Lower leg skin (tissue), 4 donors: ENCODE results near the gene KIF3B. TPM values are rescaled to one million over a fixed set of nuclear protein-coding genes. Genes with fewer than 3 reads are reported as not detected.
A peak's percentile ranks its signal among the peaks of the same experiment; 100 is the strongest.

Source experiments
- DNase-seq, 2 donors: peaks; one replicate each; pipeline ENCODE4 v3.0.0-alpha.2; 2019; ENCODE audit warnings: low spot score in 2 of 2
- H3K4me3 ChIP-seq: fragments of 200-600 bp; sonication (generic); 2 replicates; pipeline ENCODE4 v1.5.1; 2017; ENCODE audit warnings: mild to moderate bottlenecking, low read depth; ENCODE audit not compliant: poor library complexity, severe bottlenecking
- POLR2A ChIP-seq, 2 donors: fragments of 450-650 bp; IDR thresholded peaks; one replicate each; pipeline ENCODE4 v1.6.1; 2016 to 2017; ENCODE audit warnings: antibody characterized with exemption in 2 of 2, mild to moderate bottlenecking in 1 of 2, moderate library complexity in 1 of 2
- WGBS, 2 donors: methylation state at CpG; one replicate each; pipeline ENCODE4 v1.1.5; 2018; 5-methylcytosine and 5-hydroxymethylcytosine counted together
- intact Hi-C: fragments of 100-400 bp; cut with DNase I; formaldehyde crosslinking; loops from one replicate; pipeline ENCODE4 v1.15.0; 2023; ENCODE audit warnings: low total_unique reads
- total RNA-seq, 4 donors: library from RNA; depleted of rRNA; stranded (reverse); fragments of >200 nt; gene quantifications; one replicate each; pipeline ENCODE4 v1.1.0, GENCODE V29; 2016
- TF ChIP-seq, protein P1 (sequence below), 3 donors: fragments of 450-650 bp; IDR thresholded peaks; one replicate each; pipeline ENCODE4 v1.5.1; 2016; ENCODE audit warnings: antibody characterized with exemption in 3 of 3, mild to moderate bottlenecking in 3 of 3, moderate library complexity in 2 of 3

Gene KIF3B
- total RNA-seq, 4 donors from 2014 or later: 9.7 to 17.8 (median 13.1) TPM

GRCh38 chr20:32359633-32360332 is 82.3 kb downstream of the KIF3B start:
- 7 to 9% methylated on average over 11 of the region's 11 CpGs for WGBS, 2 donors
- TF ChIP-seq, protein P1, sequence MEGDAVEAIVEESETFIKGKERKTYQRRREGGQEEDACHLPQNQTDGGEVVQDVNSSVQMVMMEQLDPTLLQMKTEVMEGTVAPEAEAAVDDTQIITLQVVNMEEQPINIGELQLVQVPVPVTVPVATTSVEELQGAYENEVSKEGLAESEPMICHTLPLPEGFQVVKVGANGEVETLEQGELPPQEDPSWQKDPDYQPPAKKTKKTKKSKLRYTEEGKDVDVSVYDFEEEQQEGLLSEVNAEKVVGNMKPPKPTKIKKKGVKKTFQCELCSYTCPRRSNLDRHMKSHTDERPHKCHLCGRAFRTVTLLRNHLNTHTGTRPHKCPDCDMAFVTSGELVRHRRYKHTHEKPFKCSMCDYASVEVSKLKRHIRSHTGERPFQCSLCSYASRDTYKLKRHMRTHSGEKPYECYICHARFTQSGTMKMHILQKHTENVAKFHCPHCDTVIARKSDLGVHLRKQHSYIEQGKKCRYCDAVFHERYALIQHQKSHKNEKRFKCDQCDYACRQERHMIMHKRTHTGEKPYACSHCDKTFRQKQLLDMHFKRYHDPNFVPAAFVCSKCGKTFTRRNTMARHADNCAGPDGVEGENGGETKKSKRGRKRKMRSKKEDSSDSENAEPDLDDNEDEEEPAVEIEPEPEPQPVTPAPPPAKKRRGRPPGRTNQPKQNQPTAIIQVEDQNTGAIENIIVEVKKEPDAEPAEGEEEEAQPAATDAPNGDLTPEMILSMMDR (IDR thresholded peaks at IDR 0.05): no peak
- no peak for TF ChIP-seq POLR2A (IDR thresholded peaks at IDR 0.05)
- DNase-seq: no peak
- H3K4me3 ChIP-seq: peak overlapping the region; percentile 83
- intact Hi-C loops: no loop called here

GRCh38 chr20:32360333-32360634 is 82.8 kb downstream of the KIF3B start:
- intact Hi-C loops: no loop called here
- TF ChIP-seq, protein P1 (IDR thresholded peaks at IDR 0.05): no peak
- no peak for TF ChIP-seq POLR2A (IDR thresholded peaks at IDR 0.05)
- 18 to 23% methylated on average over 5 of the region's 5 CpGs for WGBS, 2 donors
- H3K4me3 ChIP-seq: no peak overlapping the region
- no peak for DNase-seq

DNA sequence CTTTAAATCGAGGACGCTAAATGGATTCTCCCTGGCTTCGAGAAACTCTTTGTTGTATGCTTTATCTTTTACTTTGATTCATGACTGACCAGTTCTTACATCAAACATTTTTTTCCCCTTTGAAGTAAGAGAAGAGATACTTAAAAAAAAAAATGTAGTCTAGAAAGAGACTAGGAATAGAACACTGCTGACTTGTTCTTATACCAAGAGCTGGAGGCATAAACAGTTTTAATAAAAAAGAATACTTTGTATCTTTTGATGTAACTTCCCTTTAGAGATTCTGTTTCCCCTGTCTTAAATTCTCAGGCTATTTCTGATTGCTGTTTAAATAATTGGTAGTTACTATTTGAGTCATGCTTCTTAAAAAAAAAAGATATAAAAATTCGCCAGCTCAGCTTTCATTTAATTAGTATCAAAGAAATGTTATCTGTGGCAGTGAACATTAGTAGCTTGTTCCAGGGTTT is 85.5 kb downstream of the KIF3B start:
- DNase-seq: no peak
- no peak overlapping the region for H3K4me3 ChIP-seq
- WGBS, 2 donors: 15 to 20% methylated on average over 4 of the region's 4 CpGs
- TF ChIP-seq, protein P1 (IDR thresholded peaks at IDR 0.05): no peak
- TF ChIP-seq POLR2A (IDR thresholded peaks at IDR 0.05): no peak
- intact Hi-C loops: no loop called here

GRCh38 chr20:32363492-32363891 is 86.0 kb downstream of the KIF3B start:
- no peak for DNase-seq
- H3K4me3 ChIP-seq: no peak overlapping the region
- no peak for TF ChIP-seq POLR2A (IDR thresholded peaks at IDR 0.05)
- TF ChIP-seq, protein P1 (IDR thresholded peaks at IDR 0.05): no peak
- intact Hi-C loops: no loop called here
- WGBS, 2 donors: 60 to 62% methylated on average over 2 of the region's 2 CpGs

DNA sequence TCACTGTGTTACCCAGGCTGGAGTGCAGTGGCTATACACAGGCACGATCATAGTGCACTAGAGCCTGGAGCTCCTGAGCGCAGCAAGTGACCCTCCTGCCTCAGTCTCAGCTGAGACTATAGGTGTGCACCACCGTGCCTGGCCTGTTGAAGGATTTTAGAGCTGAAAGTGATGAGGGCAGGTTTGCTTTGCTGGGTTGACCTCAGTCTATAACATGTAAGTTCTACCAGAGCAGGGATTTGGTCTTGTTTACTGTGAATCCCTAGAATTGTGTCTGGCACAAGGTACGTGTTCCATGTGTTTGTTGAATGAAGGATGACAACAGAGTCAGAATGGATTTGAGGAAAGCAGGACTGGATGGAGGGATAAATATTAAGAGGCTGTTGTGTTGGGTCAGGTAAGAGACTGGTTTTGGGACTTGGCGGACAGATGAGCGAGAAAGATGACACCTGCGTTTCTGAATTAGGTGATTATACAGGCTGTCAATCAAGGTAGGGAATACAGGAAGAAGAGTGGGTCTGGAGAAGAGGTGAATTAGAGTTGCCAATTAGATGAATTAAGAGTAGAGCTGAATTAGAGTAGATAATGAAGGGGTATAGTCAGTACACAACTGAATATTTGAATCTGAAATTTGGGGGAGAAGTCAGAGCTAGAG is 87.2 kb downstream of the KIF3B start:
- no peak overlapping the region for H3K4me3 ChIP-seq
- intact Hi-C loops: no loop called here
- no peak for TF ChIP-seq POLR2A (IDR thresholded peaks at IDR 0.05)
- TF ChIP-seq, protein P1 (IDR thresholded peaks at IDR 0.05): no peak
- WGBS, 2 donors: 77 to 80% methylated on average over 7 of the region's 7 CpGs
- no peak for DNase-seq
